Pancreas (tissue), 10 donors: Measurements from ENCODE around the gene CRB3. TPM values are rescaled to one million over a fixed set of nuclear protein-coding genes. Genes with fewer than 3 reads are reported as not detected.

Source experiments
- ATAC-seq, 4 donors: fragments of 200-7000 bp; cut with Tn5 transposase; one replicate each; pipeline versions ENCODE4 v1.8.0 to v1.9.1; 2020; ENCODE audit warnings: mild to moderate bottlenecking in 4 of 4, moderate library complexity in 4 of 4
- DNase-seq, 6 donors: peaks; one replicate each; pipeline ENCODE4 v3.0.0-alpha.2; 2020
- FAIRE-seq: peaks from 2 replicates; lab custom pipeline; 2012; peaks lifted over from hg19 to GRCh38; lab: Jason Lieb, UNC
- H3K27ac ChIP-seq, 4 donors: fragments of 200-600 bp; sonication (generic); 1 replicate in 3 of 4; 2 replicates in 1 of 4; pipeline versions ENCODE4 v1.5.0 to v1.8.0; 2020
- H3K27me3 ChIP-seq, 4 donors: fragments of 200-600 bp; one replicate each; pipeline ENCODE4 v1.8.0; 2021
- H3K36me3 ChIP-seq, 3 donors: fragments of 200-600 bp; sonication (generic) in 1 of 3; one replicate each; pipeline versions ENCODE4 v1.5.0 to v1.8.0; 2020 to 2021
- H3K4me1 ChIP-seq, 3 donors: fragments of 200-600 bp; one replicate each; pipeline ENCODE4 v1.8.0; 2021
- H3K4me3 ChIP-seq, 4 donors: fragments of 200-600 bp; sonication (generic) in 2 of 4; one replicate each; pipeline versions ENCODE4 v1.5.0 to v1.8.0; 2020 to 2021
- H3K9me3 ChIP-seq, 4 donors: fragments of 200-600 bp; one replicate each; pipeline ENCODE4 v1.8.0; 2021
- WGBS, 2 donors: extraction: QIAGEN DNeasy Blood & Tissue Kit; methylation state at CpG; one replicate each; pipeline ENCODE4 v1.1.7; 2013; 5-methylcytosine and 5-hydroxymethylcytosine counted together
- intact Hi-C, 3 donors: fragments of 100-400 bp; cut with DNase I; formaldehyde crosslinking; loops; one replicate each; pipeline versions ENCODE4 v1.11.1 to v1.14.2; 2022
- polyA plus RNA-seq, 2 donors: library from polyadenylated mRNA; stranded (reverse); fragments of 200-250 nt; gene quantifications; one replicate each; pipeline ENCODE4 v1.2.3, GENCODE V29; 2013
- total RNA-seq, 6 donors: library from RNA; stranded (reverse); fragmentation: NEBNext Ultra II Directional in 4 of 6; extraction: Animal tissue kit (Norgen Biotek cat#: 25700) in 4 of 6; gene quantifications; one replicate each; pipeline versions ENCODE4 v1.2.1 to v1.2.4, GENCODE V29; 2021 to 2023
- TF ChIP-seq, protein P1 (sequence below), 4 donors: fragments of 200-600 bp; sonication (generic) in 3 of 4; IDR thresholded peaks; one replicate each; pipeline versions ENCODE4 v1.5.0 to v1.8.0; 2021; ENCODE audit warnings: antibody characterized with exemption in 4 of 4
- donor health status: healthy with polysubstance abuse.
- donor health status: DM: no; HTN: no; CAD: no; lungs with moderate emphysema.
- donor health status: DM: no; HTN: no; CAD: no.
- donor health status: control.
- donor health status: control.
- donor health status: Bipolar disorder and iron deficiency.
- donor health status: DM: yes; HTN: yes; CAD: no.
- donor health status: DM: no; HTN: no; CAD: no.
- donor health status: DM: no; HTN: no; CAD: no.
- donor health status: DM: yes; HTN: yes; CAD: no.

Gene CRB3
- total and polyA plus RNA-seq, 8 donors: 22.0 to 37.7 (median 27.7) TPM

DNA sequence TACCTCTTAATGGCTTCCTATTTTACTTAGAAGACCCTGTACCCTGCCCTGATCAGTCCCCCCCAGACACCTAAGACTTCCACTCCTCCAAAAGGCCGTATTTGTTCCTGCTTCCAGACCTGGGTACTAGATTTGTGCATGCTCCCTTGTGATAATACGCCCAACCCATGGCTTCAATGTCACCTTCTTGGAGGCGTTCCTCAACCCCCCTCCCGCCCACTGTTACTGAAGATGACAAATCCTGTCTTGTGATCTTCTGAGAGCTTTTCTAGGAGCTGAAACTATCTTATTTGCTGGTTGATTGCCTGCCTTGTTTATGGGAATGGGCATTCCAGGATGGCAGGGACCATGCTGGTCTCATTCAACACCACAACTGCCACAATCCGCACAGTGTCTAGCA is 13.9 kb upstream of the CRB3 start:
- FAIRE-seq: no peak
- H3K4me1 ChIP-seq: no peaks in the 10 kb centered on the region
- intact Hi-C loops: no loop called here
- peaks cover 0 to 16% (median 6%) of the 10 kb centered on the region in 3 donors for H3K36me3 ChIP-seq
- no peaks in the 10 kb centered on the region for H3K27me3 ChIP-seq
- no peaks in the 10 kb centered on the region for H3K9me3 ChIP-seq
- 98 to 99% methylated on average over 5 of the region's 5 CpGs for WGBS, 2 donors
- no peak for ATAC-seq
- DNase-seq: no peak
- no peak overlapping the region for H3K4me3 ChIP-seq
- TF ChIP-seq, protein P1, sequence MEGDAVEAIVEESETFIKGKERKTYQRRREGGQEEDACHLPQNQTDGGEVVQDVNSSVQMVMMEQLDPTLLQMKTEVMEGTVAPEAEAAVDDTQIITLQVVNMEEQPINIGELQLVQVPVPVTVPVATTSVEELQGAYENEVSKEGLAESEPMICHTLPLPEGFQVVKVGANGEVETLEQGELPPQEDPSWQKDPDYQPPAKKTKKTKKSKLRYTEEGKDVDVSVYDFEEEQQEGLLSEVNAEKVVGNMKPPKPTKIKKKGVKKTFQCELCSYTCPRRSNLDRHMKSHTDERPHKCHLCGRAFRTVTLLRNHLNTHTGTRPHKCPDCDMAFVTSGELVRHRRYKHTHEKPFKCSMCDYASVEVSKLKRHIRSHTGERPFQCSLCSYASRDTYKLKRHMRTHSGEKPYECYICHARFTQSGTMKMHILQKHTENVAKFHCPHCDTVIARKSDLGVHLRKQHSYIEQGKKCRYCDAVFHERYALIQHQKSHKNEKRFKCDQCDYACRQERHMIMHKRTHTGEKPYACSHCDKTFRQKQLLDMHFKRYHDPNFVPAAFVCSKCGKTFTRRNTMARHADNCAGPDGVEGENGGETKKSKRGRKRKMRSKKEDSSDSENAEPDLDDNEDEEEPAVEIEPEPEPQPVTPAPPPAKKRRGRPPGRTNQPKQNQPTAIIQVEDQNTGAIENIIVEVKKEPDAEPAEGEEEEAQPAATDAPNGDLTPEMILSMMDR (IDR thresholded peaks at IDR 0.05): no peak
- H3K27ac ChIP-seq: no peak overlapping the region

DNA sequence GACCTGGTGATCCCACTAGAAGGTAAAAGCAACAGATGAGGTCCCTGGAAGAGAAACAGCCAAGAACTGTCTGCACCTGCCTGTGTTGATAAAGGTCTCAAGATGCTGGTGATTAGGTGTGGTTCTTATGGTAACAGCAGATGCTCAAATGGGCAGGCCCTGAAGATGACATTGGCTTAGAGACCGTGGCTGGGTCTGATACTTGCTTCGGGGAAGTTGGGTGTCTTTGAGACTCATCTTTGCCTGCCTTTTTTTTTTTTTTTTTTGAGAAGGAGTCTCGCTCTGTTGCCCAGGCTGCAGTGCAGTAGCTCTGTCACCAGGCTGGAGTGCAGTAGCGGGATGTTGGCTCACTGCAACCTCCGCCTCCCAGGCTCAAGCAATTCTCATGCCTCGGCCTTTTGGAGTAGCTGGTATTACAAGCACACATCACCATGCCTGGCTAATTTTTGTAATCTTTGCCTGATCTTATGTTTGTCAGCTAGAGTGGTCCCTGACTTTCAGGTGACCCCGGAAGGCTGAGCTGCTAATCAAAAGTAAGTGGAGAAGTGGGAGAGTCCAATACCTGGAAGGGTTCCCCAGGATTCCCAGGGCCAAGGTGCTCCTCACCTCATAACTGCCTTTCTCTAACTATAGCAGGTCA is 12.4 kb upstream of the CRB3 start:
- ATAC-seq: no peak
- H3K9me3 ChIP-seq: no peaks in the 10 kb centered on the region
- WGBS, 2 donors: 90 to 93% methylated on average over 6 to 7 of the region's 7 CpGs
- H3K36me3 ChIP-seq: peaks cover 0 to 16% (median 6%) of the 10 kb centered on the region in 3 donors
- TF ChIP-seq, protein P1 (IDR thresholded peaks at IDR 0.05): no peak
- no peak for DNase-seq
- no peaks in the 10 kb centered on the region for H3K4me1 ChIP-seq
- no peak overlapping the region for H3K4me3 ChIP-seq
- no peak for FAIRE-seq
- no peaks in the 10 kb centered on the region for H3K27me3 ChIP-seq
- intact Hi-C loops: no loop called here
- H3K27ac ChIP-seq: no peak overlapping the region

DNA sequence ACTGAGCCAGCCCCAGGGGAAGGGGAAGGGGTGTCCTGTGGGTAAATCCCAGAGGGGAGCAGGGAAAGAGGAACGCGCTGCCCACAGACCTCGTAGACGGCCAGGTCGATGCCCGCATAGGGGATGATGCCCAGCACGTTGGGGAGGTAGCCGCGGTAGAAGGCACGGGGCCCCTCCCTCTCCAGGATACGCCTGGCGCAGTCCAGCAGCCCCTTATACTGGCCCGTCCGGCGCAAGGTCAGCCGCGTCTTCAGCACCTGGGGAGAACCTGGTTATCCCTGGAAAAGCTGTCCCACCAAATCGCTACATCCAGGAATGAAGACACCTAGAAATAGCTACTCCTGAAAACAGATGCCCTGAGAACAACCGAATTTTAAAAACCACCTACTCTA is 11.9 kb upstream of the CRB3 start:
- Histone ChIP-seq H3K27ac (no peak overlapping the region), H3K9me3 (no peaks in the 10 kb centered on the region), H3K4me3 (no peak overlapping the region), H3K4me1 (no peaks in the 10 kb centered on the region), H3K27me3 (no peaks in the 10 kb centered on the region), H3K36me3 (peaks cover 0 to 16% (median 6%) of the 10 kb centered on the region in 3 donors)
- TF ChIP-seq, protein P1 (IDR thresholded peaks at IDR 0.05): no peak
- WGBS, 2 donors: 97% methylated on average over 19 of the region's 19 CpGs
- FAIRE-seq (no peak), ATAC-seq (no peak), DNase-seq (no peak)
- intact Hi-C loops: no loop called here

DNA sequence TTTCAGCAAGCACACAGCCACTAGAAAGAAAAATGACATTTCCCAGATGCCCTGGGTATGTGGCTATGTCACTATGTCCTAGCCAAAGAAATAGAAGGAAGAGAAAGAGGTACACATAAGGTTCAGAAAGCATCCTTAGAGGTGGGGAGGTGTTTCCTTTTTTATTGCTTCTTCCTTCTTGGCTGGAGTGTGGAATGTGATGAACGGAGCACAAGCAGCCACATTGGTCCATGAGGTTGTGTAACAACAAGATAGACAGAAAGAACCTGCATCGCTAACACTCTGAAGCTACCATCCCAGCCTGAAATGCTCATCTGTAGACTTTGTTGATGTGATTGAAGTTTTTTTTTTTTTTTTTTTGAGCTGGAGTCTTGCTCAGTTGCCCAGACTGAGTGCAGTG is 11.2 kb upstream of the CRB3 start:
- no peaks in the 10 kb centered on the region for H3K9me3 ChIP-seq
- DNase-seq (no peak), FAIRE-seq (no peak), ATAC-seq (no peak)
- H3K36me3 ChIP-seq: peaks cover 0 to 16% (median 6%) of the 10 kb centered on the region in 3 donors
- intact Hi-C loops: no loop called here
- no peak overlapping the region for H3K4me3 ChIP-seq
- no peak overlapping the region for H3K27ac ChIP-seq
- TF ChIP-seq, protein P1 (IDR thresholded peaks at IDR 0.05): no peak
- H3K27me3 ChIP-seq: no peaks in the 10 kb centered on the region
- WGBS, 2 donors: 100% methylated on average over 2 of the region's 2 CpGs
- H3K4me1 ChIP-seq: no peaks in the 10 kb centered on the region

DNA sequence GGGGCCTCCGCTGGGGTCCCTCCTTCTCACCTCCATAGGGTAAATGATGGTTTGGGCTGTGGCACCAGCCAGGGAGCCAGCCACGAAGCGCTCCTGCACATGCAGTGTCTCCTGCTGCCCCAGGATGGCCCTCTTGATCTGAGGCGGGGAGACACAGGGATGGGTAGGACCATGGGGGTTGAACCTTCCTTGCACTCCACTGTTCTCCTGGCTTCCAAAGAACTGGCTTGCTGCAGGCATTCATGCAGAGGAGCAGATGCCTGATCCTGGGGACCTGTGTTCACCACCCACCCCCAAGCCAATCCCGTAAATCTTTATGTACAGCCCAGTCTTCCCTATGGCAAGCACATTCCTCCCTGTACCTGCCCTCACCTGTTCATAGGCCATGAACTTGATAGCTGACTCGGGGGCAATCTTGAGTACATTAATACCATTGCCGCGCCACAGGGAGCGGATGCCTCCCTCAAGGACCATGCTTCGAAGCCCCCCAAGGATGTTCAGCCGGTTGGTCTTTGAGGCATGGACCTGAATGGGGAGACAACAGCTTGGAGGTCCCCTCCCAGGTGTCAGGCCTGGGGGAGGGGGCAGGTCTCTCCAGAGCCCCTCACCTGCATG is 10.0 kb upstream of the CRB3 start:
- H3K36me3 ChIP-seq: peaks cover 0 to 16% (median 6%) of the 10 kb centered on the region in 3 donors
- H3K4me3 ChIP-seq: no peak overlapping the region
- WGBS, 2 donors: 97 to 98% methylated on average over 11 of the region's 11 CpGs
- H3K27ac ChIP-seq: no peak overlapping the region
- intact Hi-C loops: no loop called here
- no peak for FAIRE-seq
- H3K27me3 ChIP-seq: no peaks in the 10 kb centered on the region
- peak in 1 of 6 donors; percentile 12 for DNase-seq
- TF ChIP-seq, protein P1 (IDR thresholded peaks at IDR 0.05): no peak
- no peak for ATAC-seq
- H3K9me3 ChIP-seq: no peaks in the 10 kb centered on the region
- no peaks in the 10 kb centered on the region for H3K4me1 ChIP-seq
